GM19238 (cell line): ENCODE results near the gene ZNF354C.
"Not testable (repeated sequence)": the region's sequence is repeated elsewhere in the genome, so short reads cannot be mapped to it uniquely, and the experiment has no call there.

Source experiments
- DNase-seq: peaks from one replicate; pipeline ENCODE4 v3.0.0; 2011; ENCODE audit warnings: low spot score; ENCODE audit not compliant: insufficient read length

Gene ZNF354C

GRCh38 chr5:179060116-179061008 is at the start of gene ZNF354C:
Gene ZNF354C (plus strand): TSS chr5:179060373. CDS start chr5:179062069, 1,696 bp downstream.
- DNase-seq: peak; percentile 41

GRCh38 chr5:179023528-179024189 is 36.5 kb upstream of the ZNF354C start, which contains the start of gene ZNF879:
Gene ZNF879 (plus strand): TSS chr5:179023804. CDS start chr5:179025005, 1,201 bp downstream.
- peak; percentile 41 for DNase-seq

GRCh38 chr5:179033004-179033580 is 27.1 kb upstream of the ZNF354C start:
- no peak for DNase-seq

GRCh38 chr5:179044765-179045164 is 15.4 kb upstream of the ZNF354C start:
- DNase-seq: no peak

- no peak for DNase-seq
These were observed 8.4 kb upstream of the ZNF354C start for GRCh38 chr5:179051784-179052183.

- no peak for DNase-seq
These were observed 6.0 kb upstream of the ZNF354C start for GRCh38 chr5:179054036-179054785.

GRCh38 chr5:179054876-179055275 is 5.3 kb upstream of the ZNF354C start:
- no peak for DNase-seq

GRCh38 chr5:179055436-179055835 is 4.7 kb upstream of the ZNF354C start:
- DNase-seq: no peak

GRCh38 chr5:179055841-179056240 is 4.3 kb upstream of the ZNF354C start:
- DNase-seq: no peak

- DNase-seq: no peak
These were observed 852 bp downstream of the ZNF354C start for GRCh38 chr5:179061025-179061424.

GRCh38 chr5:179065703-179066102 is 5.5 kb downstream of the ZNF354C start:
- DNase-seq: no peak

- no peak for DNase-seq
These were observed 19.2 kb downstream of the ZNF354C start for GRCh38 chr5:179079165-179079987.

- no peak for DNase-seq
These were observed 20.6 kb downstream of the ZNF354C start for GRCh38 chr5:179080724-179081123.

GRCh38 chr5:179089502-179089901 is 29.3 kb downstream of the ZNF354C start:
- DNase-seq: no peak

- not testable (repeated sequence) for DNase-seq
These were observed 41.1 kb downstream of the ZNF354C start for GRCh38 chr5:179101282-179101681.

- DNase-seq: no peak
These were observed 50.4 kb downstream of the ZNF354C start for GRCh38 chr5:179110528-179110927.

- DNase-seq: no peak
These were observed 51.4 kb downstream of the ZNF354C start for GRCh38 chr5:179111267-179112207.

GRCh38 chr5:179112469-179113142 is 52.4 kb downstream of the ZNF354C start:
- no peak for DNase-seq

GRCh38 chr5:179113143-179113530 is 53.0 kb downstream of the ZNF354C start:
- no peak for DNase-seq
